Activated CD4-positive, CD25-positive, alpha-beta regulatory T cell treated with anti-CD3 and anti-CD28 coated beads, Interleukin-2, amount 50 U/mL, for 72 hours (primary cell): ENCODE measurements around the gene STAMBP.
"Not testable (repeated sequence)": the region's sequence is repeated elsewhere in the genome, so short reads cannot be mapped to it uniquely, and the experiment has no call there.

Experiments
- DNase-seq: peaks from one replicate; pipeline ENCODE4 v3.0.0; 2021

STAMBP gene

GRCh38 chr2:73837847-73838585 lies 9.3 kb downstream of the STAMBP start:
- no peak for DNase-seq

- DNase-seq: no peak
Measured at GRCh38 chr2:73838889-73839534, 10.3 kb downstream of the STAMBP start.

- DNase-seq: no peak
Measured at GRCh38 chr2:73839653-73840411, 11.1 kb downstream of the STAMBP start.

GRCh38 chr2:73841912-73842738 lies 13.4 kb downstream of the STAMBP start:
- DNase-seq: no peak

- no peak for DNase-seq
Measured at GRCh38 chr2:73842739-73843019, 13.9 kb downstream of the STAMBP start.

GRCh38 chr2:73844087-73844486 lies 15.3 kb downstream of the STAMBP start:
- no peak for DNase-seq

- no peak for DNase-seq
Measured at GRCh38 chr2:73850009-73850408, 21.2 kb downstream of the STAMBP start.

GRCh38 chr2:73851274-73851673 lies 22.5 kb downstream of the STAMBP start:
- no peak for DNase-seq

GRCh38 chr2:73852020-73852419 lies 23.3 kb downstream of the STAMBP start:
- DNase-seq: no peak

GRCh38 chr2:73855526-73855925 lies 26.8 kb downstream of the STAMBP start:
- no peak for DNase-seq

GRCh38 chr2:73856214-73856613 lies 27.5 kb downstream of the STAMBP start:
- no peak for DNase-seq

- DNase-seq: no peak
Measured at GRCh38 chr2:73859721-73860586, 31.2 kb downstream of the STAMBP start.

GRCh38 chr2:73862987-73863386 lies 34.2 kb downstream of the STAMBP start:
- DNase-seq: no peak

GRCh38 chr2:73868204-73868978 lies 39.6 kb downstream of the STAMBP start:
- DNase-seq: no peak

- DNase-seq: no peak
Measured at GRCh38 chr2:73870084-73870483, 41.3 kb downstream of the STAMBP start.

GRCh38 chr2:73877071-73877802 lies 48.5 kb downstream of the STAMBP start:
- DNase-seq: no peak

GRCh38 chr2:73877984-73878383 lies 49.2 kb downstream of the STAMBP start:
- DNase-seq: not testable (repeated sequence)

- DNase-seq: no peak
Measured at GRCh38 chr2:73885406-73885805, 56.6 kb downstream of the STAMBP start.

GRCh38 chr2:73886357-73886756 lies 57.6 kb downstream of the STAMBP start:
- DNase-seq: no peak

GRCh38 chr2:73887596-73888353 lies 59.0 kb downstream of the STAMBP start:
- DNase-seq: not testable (repeated sequence)
